ENCODE measurements around the gene FZD1.
"Not testable (repeated sequence)": the region's sequence is repeated elsewhere in the genome, so short reads cannot be mapped to it uniquely, and the experiment has no call there.

Gene FZD1

DNA sequence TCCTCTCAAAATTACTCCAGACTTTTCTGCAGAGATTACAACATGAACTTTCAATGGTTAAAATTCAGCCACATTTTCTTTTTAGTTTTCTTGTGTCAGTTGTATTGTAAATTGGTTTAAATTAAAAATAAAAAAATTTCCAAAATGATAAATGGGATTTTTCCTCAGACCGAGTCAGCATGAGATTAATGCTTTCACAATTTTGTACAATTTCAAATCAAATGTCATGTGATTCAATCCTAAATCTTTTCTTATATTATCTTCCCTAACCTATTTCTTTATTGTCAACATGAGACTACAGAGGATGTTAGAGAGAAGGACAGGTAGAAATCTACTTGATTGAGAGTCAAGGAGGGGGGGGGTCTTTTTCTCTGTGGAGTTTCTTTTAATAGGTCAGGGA, 33.7 kb downstream of the FZD1 start:
- no peak for DNase-seq (ENCODE audit: low read depth)

DNA sequence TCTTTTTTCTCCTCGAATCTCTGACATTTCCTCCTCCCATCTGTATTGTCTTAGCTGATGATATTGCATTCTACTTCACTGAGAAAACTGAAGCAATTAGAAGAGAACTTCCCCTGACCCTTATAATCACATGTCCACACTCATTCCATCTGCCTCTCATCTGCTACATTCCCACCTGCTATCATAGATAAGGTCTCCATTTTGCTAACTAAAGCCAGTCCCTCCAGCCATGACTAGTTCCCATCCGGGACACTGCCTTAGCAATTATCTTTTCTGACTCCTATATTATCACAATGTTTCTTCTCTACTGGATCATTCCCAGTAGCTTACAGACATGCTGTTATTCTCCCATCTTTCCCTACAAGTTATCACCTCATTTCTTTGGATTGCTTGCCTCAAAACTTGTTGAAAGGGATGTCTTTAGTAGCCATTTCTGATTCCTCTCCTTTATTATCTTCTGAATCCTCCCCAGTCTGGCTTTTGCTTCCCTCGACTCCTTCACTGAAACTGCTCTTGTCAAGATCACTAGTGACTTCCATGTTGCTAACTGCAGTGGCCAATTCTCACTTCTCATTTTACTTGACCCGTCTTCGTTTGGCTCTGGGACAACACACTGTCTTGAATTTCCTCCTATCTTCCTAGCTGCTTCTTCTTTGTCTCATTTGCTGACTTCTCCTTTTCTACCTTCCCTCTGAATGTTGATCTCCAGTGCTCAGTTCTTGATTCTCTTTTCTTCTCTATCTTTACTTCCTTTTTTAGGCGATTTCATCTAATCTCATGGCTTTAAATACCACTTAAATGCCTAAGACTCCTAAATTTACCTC, 35.9 kb downstream of the FZD1 start:
- DNase-seq (ENCODE audit: low read depth): no peak

- DNase-seq (ENCODE audit: low read depth): no peak
These were observed 38.6 kb downstream of the FZD1 start for GRCh38 chr7:91302794-91303193.

GRCh38 chr7:91306266-91306665, 42.0 kb downstream of the FZD1 start:
- no peak for DNase-seq (ENCODE audit: low read depth)

- DNase-seq (ENCODE audit: low read depth): no peak
These were observed 43.2 kb downstream of the FZD1 start for GRCh38 chr7:91307467-91307866.

- DNase-seq (ENCODE audit: low read depth): not testable (repeated sequence)
These were observed 44.0 kb downstream of the FZD1 start for GRCh38 chr7:91308191-91308590.

DNA sequence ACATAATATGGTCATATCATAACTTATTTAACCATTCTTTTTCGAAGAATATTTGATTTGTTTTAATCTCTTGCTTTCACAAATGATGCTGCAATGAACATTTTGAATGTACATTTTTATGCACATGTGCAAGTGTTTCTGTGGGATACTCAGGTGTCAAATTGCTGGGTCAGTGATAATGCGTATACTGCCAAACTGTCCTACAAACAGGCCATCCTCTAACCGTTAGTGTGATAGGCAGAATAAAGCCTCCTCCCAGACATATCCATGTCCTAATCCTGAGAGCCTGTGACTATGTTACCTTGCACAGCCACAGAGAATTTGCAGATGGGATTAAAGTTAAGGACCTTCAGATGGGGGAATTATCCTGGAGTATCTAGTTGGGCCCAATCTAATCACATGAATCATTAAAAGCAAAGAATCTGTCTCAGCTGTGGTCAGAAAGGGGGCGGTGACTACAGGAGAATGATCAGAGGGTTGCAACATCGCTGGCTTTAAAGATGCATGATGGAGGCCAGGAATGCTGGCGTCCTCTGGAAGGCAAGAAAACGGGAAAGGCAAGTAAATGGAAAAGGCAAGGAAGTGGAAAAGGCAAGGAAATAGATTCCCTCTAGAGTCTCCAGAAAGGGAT, 46.7 kb downstream of the FZD1 start:
- DNase-seq (ENCODE audit: low read depth): no peak

GRCh38 chr7:91311839-91312238, 47.6 kb downstream of the FZD1 start:
- no peak for DNase-seq (ENCODE audit: low read depth)

DNA sequence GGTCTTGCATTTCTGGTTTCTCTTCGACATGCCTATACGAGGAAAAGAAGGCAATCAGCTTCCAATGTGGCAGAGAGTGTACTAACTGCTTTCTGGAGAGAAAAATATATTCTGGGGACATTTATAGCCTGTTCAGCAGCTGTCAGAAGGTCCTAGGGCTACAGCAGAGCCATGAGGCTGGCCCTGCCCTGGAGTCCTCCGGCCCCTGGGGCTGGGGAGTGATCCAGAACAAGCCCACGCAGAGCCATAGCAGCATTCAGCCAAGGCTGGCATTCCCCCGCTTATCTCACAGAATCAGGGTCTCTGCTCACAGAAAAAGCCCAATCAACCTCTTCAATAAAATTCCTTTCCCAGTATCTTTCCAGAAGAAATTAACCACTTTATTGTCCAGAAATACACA, 48.9 kb downstream of the FZD1 start:
- DNase-seq (ENCODE audit: low read depth): no peak

DNA sequence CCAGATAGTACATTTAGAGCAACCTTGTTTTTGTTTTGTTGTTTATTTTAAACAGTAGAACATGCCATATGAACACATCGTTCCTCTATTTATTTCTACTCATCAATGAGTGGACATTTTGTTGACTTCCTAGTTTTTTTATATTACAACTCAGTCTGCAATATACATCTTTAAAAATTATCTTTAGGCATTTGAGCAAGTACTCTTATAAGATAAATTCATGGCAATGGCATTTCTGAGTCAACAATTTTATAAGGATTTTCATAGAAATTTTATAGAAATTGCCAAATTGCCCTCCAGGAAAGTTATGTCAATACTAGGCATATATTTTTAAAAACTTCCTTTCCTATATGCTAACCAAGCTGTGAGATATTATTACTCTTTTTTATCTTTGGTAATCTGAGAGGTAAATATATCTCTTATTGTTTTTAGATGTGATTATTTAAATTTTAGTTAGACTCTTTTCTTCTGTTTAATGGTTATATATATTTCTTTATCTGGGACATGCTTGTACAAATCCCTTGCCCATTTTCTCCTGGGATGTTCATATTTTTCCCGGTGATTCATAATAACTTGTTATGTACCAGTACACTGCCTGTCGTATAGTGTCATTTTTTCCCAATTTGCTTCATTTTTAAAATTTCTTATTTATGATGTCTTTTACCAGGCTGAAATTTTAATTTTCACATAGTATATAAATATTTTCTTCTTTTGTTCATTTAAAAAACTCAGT, 50.5 kb downstream of the FZD1 start:
- no peak for DNase-seq (ENCODE audit: low read depth)

GRCh38 chr7:91316426-91316825, 52.2 kb downstream of the FZD1 start:
- DNase-seq (ENCODE audit: low read depth): no peak

GRCh38 chr7:91319351-91319750, 55.1 kb downstream of the FZD1 start:
- no peak for DNase-seq (ENCODE audit: low read depth)

GRCh38 chr7:91320366-91321078, 56.3 kb downstream of the FZD1 start:
- DNase-seq (ENCODE audit: low read depth): no peak

Data from stimulated activated CD8-positive, alpha-beta memory T cell treated with anti-CD3 and anti-CD28 coated beads, Interleukin-7, amount 100 ng/mL, for 24 hours (primary cell).